GM12878 (cell line): Measurements from ENCODE around the gene MYO16. TPM values are rescaled to one million over a fixed set of nuclear protein-coding genes. Genes with fewer than 3 reads are reported as not detected.

Experiments used
- ATAC-seq: fragments of 200-7000 bp; cut with Tn5 transposase; 3 replicates; pipeline ENCODE4 v1.9.1; 2020; ENCODE audit warnings: mild to moderate bottlenecking, moderate library complexity
- BruUV-seq: library from RNA; stranded (reverse); fragments of 400-500 nt; replicated peaks from 2 replicates; lab custom pipeline; 2021; lab: Mats Ljungman, UMichigan
- CTCF ChIA-PET: fragments of 300-600 bp; sonication (Branson Sonifier 250); formaldehyde crosslinking; extraction: SDS; loops from one replicate; lab custom pipeline; 2021; ENCODE audit warnings: inconsistent platforms; lab: Yijun Ruan, JAX
- POLR2A ChIA-PET: fragments of 350-600 bp; formaldehyde crosslinking; extraction: SDS; loops from one replicate; lab custom pipeline; 2021; ENCODE audit warnings: inconsistent platforms; lab: Charles Lee
- RAD21 ChIA-PET: fragments of 300-600 bp; sonication (Branson Sonifier 250); formaldehyde crosslinking; loops from one replicate; lab custom pipeline; 2023; ENCODE audit warnings: antibody characterized with exemption; ENCODE audit not compliant: unreplicated experiment; lab: Charles Lee
- SMC1A ChIA-PET: fragments of 300-600 bp; sonication (Branson Sonifier 250); formaldehyde crosslinking; loops from one replicate; lab custom pipeline; 2023; ENCODE audit not compliant: unreplicated experiment, uncharacterized antibody; lab: Charles Lee
- DNase-seq: peaks from one replicate; pipeline ENCODE4 v3.0.0-alpha.2; 2011; ENCODE audit warnings: low read depth, low spot score
- FAIRE-seq: peaks from 3 replicates; lab custom pipeline; 2011; peaks lifted over from hg19 to GRCh38; lab: Jason Lieb, UNC
- H2AFZ ChIP-seq: 2 replicates; pipeline ENCODE4 v1.6.0; 2011; ENCODE audit warnings: low read depth, low read length, control low read depth; ENCODE audit not compliant: control insufficient read depth
- H3K27ac ChIP-seq: 2 replicates; pipeline ENCODE4 v1.5.1; 2011; ENCODE audit warnings: control low read depth; ENCODE audit not compliant: control insufficient read depth, insufficient read depth
- H3K27me3 ChIP-seq, 2 experiments: replicated peaks in 1 of 2; 2 replicates each; pipeline versions ENCODE4 v1.6.0 to v1.6.1; 2011; ENCODE audit warnings: low read length in 1 of 2; ENCODE audit not compliant: control insufficient read depth in 2 of 2, insufficient read depth in 2 of 2
- H3K36me3 ChIP-seq, 2 experiments: 2 replicates each; pipeline ENCODE4 v1.5.1; 2011; ENCODE audit warnings: low read length in 1 of 2; ENCODE audit not compliant: control insufficient read depth in 2 of 2, insufficient read depth in 2 of 2
- H3K4me1 ChIP-seq: 2 replicates; pipeline ENCODE4 v1.6.1; 2011; ENCODE audit warnings: mild to moderate bottlenecking, low read length, moderate library complexity, mixed read lengths; ENCODE audit not compliant: control insufficient read depth, insufficient read depth
- H3K4me2 ChIP-seq: 2 replicates; pipeline ENCODE4 v1.6.0; 2011; ENCODE audit warnings: control low read depth; ENCODE audit not compliant: control insufficient read depth, insufficient read depth
- H3K4me3 ChIP-seq: fragments of 200-600 bp; sonication (generic); 2 replicates; pipeline ENCODE4 v1.5.1; 2016
- H3K79me2 ChIP-seq: 2 replicates; pipeline ENCODE4 v1.6.0; 2011; ENCODE audit warnings: low read length; ENCODE audit not compliant: control insufficient read depth, insufficient read depth
- H3K9ac ChIP-seq: 2 replicates; pipeline ENCODE4 v1.8.0; 2011; ENCODE audit warnings: low read length, control low read depth, mixed read lengths; ENCODE audit not compliant: control insufficient read depth, insufficient read depth
- H3K9me3 ChIP-seq: replicated peaks from 3 replicates; pipeline ENCODE4 v1.5.1; 2011; ENCODE audit warnings: mild to moderate bottlenecking, low read length; ENCODE audit not compliant: control insufficient read depth, insufficient read depth
- H4K20me1 ChIP-seq: 2 replicates; pipeline ENCODE4 v1.6.0; 2011; ENCODE audit not compliant: control insufficient read depth, insufficient read depth
- MYB ChIP-seq: fragments of 150-350 bp; IDR thresholded peaks from 2 replicates; pipeline ENCODE4 v1.6.1; 2014; ENCODE audit warnings: mild to moderate bottlenecking, low read depth, low read length, borderline replicate concordance
- POU2F2 ChIP-seq: IDR thresholded peaks from 3 replicates; pipeline ENCODE4 v1.6.1; 2011; ENCODE audit warnings: low read depth, mild to moderate bottlenecking, low read length, borderline replicate concordance
- ZNF592 ChIP-seq: fragments of 450-650 bp; IDR thresholded peaks from 2 replicates; pipeline ENCODE4 v1.6.1; 2017; ENCODE audit warnings: mild to moderate bottlenecking, moderate library complexity
- whole genome bisulfite sequencing: methylation state at CpG from one replicate; pipeline ENCODE4 v1.1.6; 2016; ENCODE audit warnings: low lambda C conversion rate; ENCODE audit not compliant: insufficient replicate concordance, insufficient coverage; ENCODE audit errors: missing lambda C conversion rate; 5-methylcytosine and 5-hydroxymethylcytosine counted together
- in situ Hi-C: fragments of 300-500 bp; cut with MboI; formaldehyde crosslinking; loops from 9 replicates; pipeline ENCODE4 v1.14.3; 2018; ENCODE audit warnings: mixed read lengths
- intact Hi-C: fragments of 100-400 bp; cut with micrococcal nuclease; formaldehyde crosslinking; loops from one replicate; pipeline ENCODE4 v1.14.2; 2022; ENCODE audit not compliant: unreplicated experiment
- polyA plus RNA-seq, 11 experiments: library from polyadenylated mRNA; depleted of rRNA in 4 of 11; unstranded in 6 of 11; stranded (reverse) in 5 of 11; fragments of >200 nt; fragmentation: Nextera tagmentation in 4 of 11; fragmentation: Illumina TruSeq in 1 of 11; extraction: Ambion mirVana in 4 of 11; extraction: Trizol in 1 of 11; gene quantifications; 1 replicate in 1 of 11; 2 replicates in 10 of 11; pipeline versions ENCODE4 v1.2.1 to v1.2.3, GENCODE V29; 2011 to 2016; ENCODE audit warnings: inconsistent platforms in 2 of 11, missing spikeins in 2 of 11, low read depth in 1 of 11
- total RNA-seq, 4 experiments: library from RNA; depleted of rRNA in 3 of 4; stranded (reverse); fragments of >200 nt in 3 of 4; fragmentation: Illumina TruSeq in 1 of 4; extraction: Trizol in 1 of 4; gene quantifications; 2 replicates each; pipeline versions ENCODE4 v1.2.1 to v1.2.3, GENCODE V29; 2013 to 2021
- TF ChIP-seq, protein P1 (sequence below): IDR thresholded peaks from 2 replicates; pipeline ENCODE4 v1.6.1; 2012; ENCODE audit warnings: mild to moderate bottlenecking, low read depth, low read length

Gene MYO16
- total and polyA plus RNA-seq, 10 of the 15 experiments (the other 5 are each of a cell fraction or from before 2014, with no cell fraction given) = under 0.01 to 1.7 (median 0.05) TPM; not detected in 4

GRCh38 chr13:109182777-109183465 lies 553.5 kb downstream of the MYO16 start:
- POLR2A ChIA-PET = interaction anchor here (1.4 kb wide), 1 partner anchor 8 kb away, joined by 5 read pairs; no protein-coding TSS in a partner anchor
- Histone ChIP-seq H3K36me3 (no peaks in the 10 kb centered on the region), H3K9me3 (no peaks in the 10 kb centered on the region; the same call in 2 of the 3 replicates), H3K4me3 (no peak overlapping the region), H3K9ac (no peak overlapping the region), H2AFZ (no peak overlapping the region), H3K4me1 (no peaks in the 10 kb centered on the region; the same call in 1 of the 2 replicates), H3K79me2 (no peaks in the 10 kb centered on the region), H3K27me3 (no peaks in the 10 kb centered on the region), H3K27ac (no peak overlapping the region), H3K4me2 (no peak overlapping the region), H4K20me1 (no peaks in the 10 kb centered on the region)
- no peak for FAIRE-seq
- CTCF ChIA-PET = interaction anchor here (1.4 kb wide), 1 partner anchor 21 kb away, joined by 3 read pairs; no protein-coding TSS in a partner anchor
- RAD21 ChIA-PET = no interaction called here
- intact Hi-C loops = no loop called here
- TF ChIP-seq, protein P1, sequence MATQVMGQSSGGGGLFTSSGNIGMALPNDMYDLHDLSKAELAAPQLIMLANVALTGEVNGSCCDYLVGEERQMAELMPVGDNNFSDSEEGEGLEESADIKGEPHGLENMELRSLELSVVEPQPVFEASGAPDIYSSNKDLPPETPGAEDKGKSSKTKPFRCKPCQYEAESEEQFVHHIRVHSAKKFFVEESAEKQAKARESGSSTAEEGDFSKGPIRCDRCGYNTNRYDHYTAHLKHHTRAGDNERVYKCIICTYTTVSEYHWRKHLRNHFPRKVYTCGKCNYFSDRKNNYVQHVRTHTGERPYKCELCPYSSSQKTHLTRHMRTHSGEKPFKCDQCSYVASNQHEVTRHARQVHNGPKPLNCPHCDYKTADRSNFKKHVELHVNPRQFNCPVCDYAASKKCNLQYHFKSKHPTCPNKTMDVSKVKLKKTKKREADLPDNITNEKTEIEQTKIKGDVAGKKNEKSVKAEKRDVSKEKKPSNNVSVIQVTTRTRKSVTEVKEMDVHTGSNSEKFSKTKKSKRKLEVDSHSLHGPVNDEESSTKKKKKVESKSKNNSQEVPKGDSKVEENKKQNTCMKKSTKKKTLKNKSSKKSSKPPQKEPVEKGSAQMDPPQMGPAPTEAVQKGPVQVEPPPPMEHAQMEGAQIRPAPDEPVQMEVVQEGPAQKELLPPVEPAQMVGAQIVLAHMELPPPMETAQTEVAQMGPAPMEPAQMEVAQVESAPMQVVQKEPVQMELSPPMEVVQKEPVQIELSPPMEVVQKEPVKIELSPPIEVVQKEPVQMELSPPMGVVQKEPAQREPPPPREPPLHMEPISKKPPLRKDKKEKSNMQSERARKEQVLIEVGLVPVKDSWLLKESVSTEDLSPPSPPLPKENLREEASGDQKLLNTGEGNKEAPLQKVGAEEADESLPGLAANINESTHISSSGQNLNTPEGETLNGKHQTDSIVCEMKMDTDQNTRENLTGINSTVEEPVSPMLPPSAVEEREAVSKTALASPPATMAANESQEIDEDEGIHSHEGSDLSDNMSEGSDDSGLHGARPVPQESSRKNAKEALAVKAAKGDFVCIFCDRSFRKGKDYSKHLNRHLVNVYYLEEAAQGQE = no peak
- TF ChIP-seq MYB (no peak), POU2F2 (no peak), ZNF592 (no peak)
- in situ Hi-C loops = no loop called here
- 54% methylated on average over 11 of the region's 11 CpGs for WGBS
- SMC1A ChIA-PET = interaction anchor here (0.8 to 1.4 kb wide), 3 partner anchors 13 to 17 kb away, joined by 3 to 4 read pairs (median 3); no protein-coding TSS in a partner anchor
- no peak for ATAC-seq
- no peak for DNase-seq
- BruUV-seq = no TSS peak
